HepG2 (cell line): Measurements from ENCODE around the gene ACTN4. TPM values are rescaled to one million over a fixed set of nuclear protein-coding genes. Genes with fewer than 3 reads are reported as not detected.

ENCODE experiments used
- ATAC-seq: fragments of 200-7000 bp; cut with Tn5 transposase; 3 replicates; pipeline ENCODE4 v1.9.1; 2020; ENCODE audit warnings: mild to moderate bottlenecking, moderate library complexity
- BruUV-seq: library from RNA; stranded (reverse); fragments of 400-500 nt; replicated peaks from 2 replicates; lab custom pipeline; 2021; lab: Mats Ljungman, UMichigan
- CTCF ChIA-PET: fragments of 300-600 bp; formaldehyde crosslinking; extraction: SDS; loops from one replicate; lab custom pipeline; 2021; ENCODE audit warnings: low total read pairs, inconsistent platforms, low intra/inter-chr PET ratio; lab: Yijun Ruan, JAX
- POLR2A ChIA-PET: fragments of 350-600 bp; sonication (Branson Sonifier 250); formaldehyde crosslinking; loops from one replicate; lab custom pipeline; 2020; ENCODE audit warnings: antibody characterized with exemption, inconsistent platforms; lab: Yijun Ruan, JAX
- DNase-seq: peaks from one replicate; pipeline ENCODE4 v3.0.0-alpha.2; 2015; ENCODE audit warnings: low spot score
- FAIRE-seq: peaks from 3 replicates; lab custom pipeline; 2011; peaks lifted over from hg19 to GRCh38; lab: Jason Lieb, UNC
- H2AFZ ChIP-seq: one replicate; pipeline ENCODE4 v1.6.1; 2011; ENCODE audit warnings: low read length, inconsistent platforms
- H3K27ac ChIP-seq: fragments of 300-600 bp; 3 replicates; pipeline ENCODE4 v1.8.0; 2011; ENCODE audit warnings: mixed run types, mild to moderate bottlenecking, mixed read lengths, low read length, inconsistent platforms; ENCODE audit not compliant: insufficient read depth; ENCODE audit errors: extremely low read length
- H3K27me3 ChIP-seq, 2 experiments: fragments of 200-600 bp in 1 of 2; 2 replicates in 1 of 2; 3 replicates in 1 of 2; pipeline versions ENCODE4 v1.6.0 to v1.8.0; 2011; ENCODE audit warnings: low read length in 2 of 2, mild to moderate bottlenecking in 2 of 2, moderate library complexity in 2 of 2, inconsistent platforms in 1 of 2; ENCODE audit not compliant: insufficient read depth in 2 of 2, control insufficient read depth in 1 of 2
- H3K36me3 ChIP-seq, 2 experiments: fragments of 200-600 bp in 1 of 2; replicated peaks in 1 of 2; 2 replicates in 1 of 2; 3 replicates in 1 of 2; pipeline versions ENCODE4 v1.5.1 to v1.8.0; 2011; ENCODE audit warnings: low read length in 2 of 2, inconsistent platforms in 1 of 2; ENCODE audit not compliant: insufficient read depth in 2 of 2, control insufficient read depth in 1 of 2
- H3K4me1 ChIP-seq: 2 replicates; pipeline ENCODE4 v1.5.1; 2012; ENCODE audit warnings: low read length, inconsistent platforms; ENCODE audit not compliant: insufficient read depth
- H3K4me2 ChIP-seq: 2 replicates; pipeline ENCODE4 v1.6.0; 2011; ENCODE audit warnings: low read depth, low read length, inconsistent platforms
- H3K4me3 ChIP-seq, 3 experiments: fragments of 200-600 bp in 1 of 3; sonication (generic), shearing (Covaris generic) in 1 of 3; replicated peaks in 1 of 3; 2 replicates each; pipeline ENCODE4 v1.5.1; 2011 to 2016; ENCODE audit warnings: low read length in 3 of 3, inconsistent platforms in 2 of 3, low read depth in 2 of 3, mild to moderate bottlenecking in 2 of 3, control low read depth in 1 of 3, mixed read lengths in 1 of 3; ENCODE audit not compliant: insufficient read depth in 1 of 3
- H3K79me2 ChIP-seq: one replicate; pipeline ENCODE4 v1.6.1; 2011; ENCODE audit warnings: low read length, inconsistent platforms; ENCODE audit not compliant: insufficient read depth
- H3K9ac ChIP-seq: 2 replicates; pipeline ENCODE4 v1.6.0; 2011; ENCODE audit warnings: mild to moderate bottlenecking, low read depth, low read length, inconsistent platforms; ENCODE audit not compliant: insufficient read depth
- H3K9me3 ChIP-seq: 2 replicates; pipeline ENCODE4 v1.5.1; 2012; ENCODE audit warnings: mild to moderate bottlenecking, low read length
- H4K20me1 ChIP-seq: 2 replicates; pipeline ENCODE4 v1.6.0; 2011; ENCODE audit warnings: inconsistent platforms, mild to moderate bottlenecking, low read length, moderate library complexity; ENCODE audit not compliant: insufficient read depth
- AGO2 ChIP-seq: fragments of 200-400 bp; formaldehyde crosslinking; optimal IDR thresholded peaks from 2 replicates; pipeline ENCODE3; 2017; ENCODE audit warnings: mild to moderate bottlenecking, low read depth, low read length, moderate library complexity
- SALL2 ChIP-seq: sonication (generic); formaldehyde crosslinking; IDR thresholded peaks from 2 replicates; pipeline ENCODE4 v1.8.1; 2023; ENCODE audit warnings: mild to moderate bottlenecking, missing genetic modification reagents, inconsistent platforms
- TGIF2 ChIP-seq: IDR thresholded peaks from 2 replicates; pipeline ENCODE4 v1.6.1; 2016; ENCODE audit warnings: control low read depth, missing compliant biosample characterization
- ZNF788 ChIP-seq: sonication (generic); formaldehyde crosslinking; IDR thresholded peaks from 2 replicates; pipeline ENCODE4 v1.5.0; 2020; ENCODE audit warnings: mild to moderate bottlenecking, missing genetic modification reagents, borderline replicate concordance
- WGBS: methylation state at CpG from one replicate; pipeline ENCODE4 v1.1.6; 2017; ENCODE audit warnings: low lambda C conversion rate; 5-methylcytosine and 5-hydroxymethylcytosine counted together
- in situ Hi-C: cut with HindIII; loops from 2 replicates; pipeline ENCODE4 v1.10.0; 2017; ENCODE audit warnings: low pct_unique_long_range_greater_than_20kb; ENCODE audit not compliant: extremely low pct_ligation_motif_present
- intact Hi-C: fragments of 100-400 bp; cut with micrococcal nuclease; formaldehyde crosslinking; loops from one replicate; pipeline ENCODE4 v1.10.0; 2022; ENCODE audit not compliant: unreplicated experiment
- polyA plus RNA-seq, 8 experiments: library from polyadenylated mRNA; depleted of rRNA in 3 of 8; stranded (reverse) in 7 of 8; unstranded in 1 of 8; fragments of >200 nt; fragmentation: Illumina TruSeq in 4 of 8; extraction: Trizol in 4 of 8; gene quantifications; 2 replicates each; pipeline versions ENCODE4 v1.2.1 to v1.2.3, GENCODE V29; 2011 to 2016; ENCODE audit warnings: low read depth in 4 of 8, missing spikeins in 1 of 8, mixed read lengths in 1 of 8; ENCODE audit not compliant: insufficient read depth in 1 of 8
- total RNA-seq, 5 experiments: library from RNA; depleted of rRNA; stranded (reverse); fragments of >200 nt; fragmentation: Illumina TruSeq; extraction: Trizol; gene quantifications; 2 replicates each; pipeline ENCODE4 v1.2.3, GENCODE V29; 2016; ENCODE audit warnings: low read depth in 1 of 5
- TF ChIP-seq, protein P1 (sequence below): sonication (generic); formaldehyde crosslinking; IDR thresholded peaks from 2 replicates; pipeline ENCODE4 v1.8.0; 2022; ENCODE audit warnings: missing genetic modification reagents, mild to moderate bottlenecking, borderline replicate concordance

The ACTN4 gene
- total and polyA plus RNA-seq, 2 of the 13 experiments (the other 11 are each of a cell fraction or from before 2014, with no cell fraction given): 171 to 192 TPM

DNA sequence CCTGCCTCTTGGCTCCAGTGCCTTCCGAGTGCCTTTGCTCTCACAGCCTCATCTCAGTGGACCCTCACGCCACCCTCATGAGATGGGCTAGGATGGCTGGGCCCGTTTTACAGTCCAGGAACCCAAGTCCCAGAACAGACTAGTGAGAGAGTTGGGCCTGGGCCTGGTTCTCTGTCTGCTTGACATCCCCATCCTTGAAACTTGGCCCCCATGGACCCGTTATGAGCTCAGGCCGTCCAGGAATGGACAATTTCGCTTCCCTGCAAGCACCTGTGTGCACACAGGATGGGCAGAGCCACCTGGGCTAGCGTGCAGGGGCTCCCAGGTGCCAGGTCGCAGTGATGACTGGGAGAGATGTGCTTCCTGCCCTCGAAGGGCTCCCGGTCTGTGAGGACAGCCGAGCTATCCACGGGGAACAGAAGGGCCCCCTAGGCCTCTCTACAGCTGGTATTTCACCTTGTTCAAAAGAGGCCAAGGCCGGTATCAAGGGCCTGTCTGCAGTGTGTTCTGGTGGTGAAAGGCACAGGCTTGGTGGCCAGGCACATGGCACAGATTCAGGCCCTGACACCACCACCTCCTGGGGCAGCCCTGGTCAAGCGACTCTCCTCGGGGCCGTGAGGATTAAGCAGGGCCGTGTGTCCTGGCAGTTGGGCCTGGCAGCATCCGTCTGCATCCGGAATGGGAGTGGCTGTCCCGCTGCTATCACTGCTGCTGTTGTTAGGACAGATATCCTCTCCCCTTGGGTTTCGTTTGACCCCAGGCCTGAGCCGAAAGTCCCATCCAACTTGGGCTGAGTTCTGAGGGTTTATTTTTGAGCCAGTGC lies 58.0 kb downstream of the ACTN4 start (continued):
- TF ChIP-seq ZNF788 (CRISPR knock-in tag): no peak
- TF ChIP-seq TGIF2: no peak
- TF ChIP-seq, protein P1, sequence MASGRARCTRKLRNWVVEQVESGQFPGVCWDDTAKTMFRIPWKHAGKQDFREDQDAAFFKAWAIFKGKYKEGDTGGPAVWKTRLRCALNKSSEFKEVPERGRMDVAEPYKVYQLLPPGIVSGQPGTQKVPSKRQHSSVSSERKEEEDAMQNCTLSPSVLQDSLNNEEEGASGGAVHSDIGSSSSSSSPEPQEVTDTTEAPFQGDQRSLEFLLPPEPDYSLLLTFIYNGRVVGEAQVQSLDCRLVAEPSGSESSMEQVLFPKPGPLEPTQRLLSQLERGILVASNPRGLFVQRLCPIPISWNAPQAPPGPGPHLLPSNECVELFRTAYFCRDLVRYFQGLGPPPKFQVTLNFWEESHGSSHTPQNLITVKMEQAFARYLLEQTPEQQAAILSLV: no peak

DNA sequence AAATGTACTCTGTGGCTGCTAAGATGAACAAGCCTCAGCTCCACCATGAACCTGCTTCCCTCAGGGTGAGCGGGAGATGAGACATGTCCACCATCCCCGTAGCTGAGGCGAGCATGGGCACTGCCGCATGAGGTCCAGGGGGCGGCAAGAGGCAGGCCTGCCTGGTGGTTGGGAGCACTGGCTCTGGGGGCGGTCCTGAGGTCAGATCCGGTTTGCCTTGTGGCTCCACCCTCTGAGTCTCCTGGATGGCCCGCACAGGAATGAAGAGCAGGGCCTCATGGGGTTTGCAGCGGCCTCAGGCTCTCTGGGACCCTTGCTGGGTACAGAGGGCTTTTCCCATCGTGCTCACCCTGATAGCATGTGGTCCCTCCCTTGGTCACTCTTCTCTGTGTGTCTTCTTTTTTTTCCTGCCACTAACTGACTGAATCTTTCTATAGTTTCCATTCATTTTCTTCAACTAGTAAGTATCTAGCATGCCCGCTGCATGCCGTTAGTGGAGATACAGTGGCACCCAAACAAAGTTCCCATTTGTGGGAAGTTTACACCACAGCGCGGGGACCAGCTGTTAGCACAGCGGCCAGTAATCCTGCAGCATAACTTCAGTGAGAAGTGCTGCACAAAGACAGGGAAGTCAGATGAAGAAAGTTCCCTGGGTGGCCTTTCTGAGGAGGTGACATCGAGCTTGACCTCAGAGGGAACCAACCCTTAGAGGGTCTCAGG lies 59.5 kb downstream of the ACTN4 start:
- no peaks in the 10 kb centered on the region for H3K27me3 ChIP-seq
- in situ Hi-C loops (no loop called here), intact Hi-C loops (no loop called here)
- BruUV-seq: no TSS peak
- WGBS: 94% methylated on average over 16 of the region's 16 CpGs
- H3K79me2 ChIP-seq: peaks cover 11% of the 10 kb centered on the region
- H3K27ac ChIP-seq: peak overlapping the region; percentile 17
- CTCF ChIA-PET: no interaction called here
- ATAC-seq (no peak), DNase-seq (no peak), FAIRE-seq (no peak)
- POLR2A ChIA-PET: interaction anchor here (1.0 kb wide), 1 partner anchor 48 kb away, joined by 5 read pairs; no protein-coding TSS in a partner anchor
- peaks cover 71 to 98% of the 10 kb centered on the region in 2 experiments for H3K36me3 ChIP-seq
- no peak overlapping the region for H2AFZ ChIP-seq
- H3K4me3 ChIP-seq: no peak overlapping the region
- no peaks in the 10 kb centered on the region for H3K9me3 ChIP-seq
- H3K9ac ChIP-seq: 0 out of 2 replicates have a peak overlapping the region, but pooled peaks have one; percentile 5
- peaks cover 57% of the 10 kb centered on the region for H3K4me1 ChIP-seq
- no peaks in the 10 kb centered on the region for H4K20me1 ChIP-seq
- TF ChIP-seq SALL2: no peak
- peak; percentile 68 for TF ChIP-seq AGO2
- H3K4me2 ChIP-seq: no peak overlapping the region
